GM12878 (cell line): Measurements from ENCODE around the gene DLX1.

Experiments used
- BRCA1 ChIP-seq: IDR thresholded peaks from 2 replicates; pipeline ENCODE4 v1.6.1; 2011; ENCODE audit warnings: low read depth, low read length, improper control_type of control experiment
- CREM ChIP-seq: IDR thresholded peaks from 2 replicates; pipeline ENCODE4 v1.6.1; 2014; ENCODE audit warnings: antibody characterized with exemption, low read depth
- JUNB ChIP-seq: IDR thresholded peaks from 2 replicates; pipeline ENCODE4 v1.6.1; 2016; ENCODE audit warnings: antibody characterized with exemption, mild to moderate bottlenecking
- MAX ChIP-seq: IDR thresholded peaks from 2 replicates; pipeline ENCODE4 v1.6.1; 2012; ENCODE audit warnings: low read depth, low read length, improper control_type of control experiment
- MLLT1 ChIP-seq: fragments of 450-650 bp; IDR thresholded peaks from 2 replicates; pipeline ENCODE4 v1.6.1; 2016; ENCODE audit warnings: mild to moderate bottlenecking
- POLR2AphosphoS5 ChIP-seq: IDR thresholded peaks from 2 replicates; pipeline ENCODE4 v1.6.1; 2011; ENCODE audit warnings: mild to moderate bottlenecking, low read length, inconsistent platforms
- REST ChIP-seq: IDR thresholded peaks from 2 replicates; pipeline ENCODE4 v1.6.1; 2012; ENCODE audit warnings: mild to moderate bottlenecking, low read depth, low read length
- SREBF1 ChIP-seq: IDR thresholded peaks from 2 replicates; pipeline ENCODE4 v1.6.1; 2012; ENCODE audit warnings: mild to moderate bottlenecking, low read length

- TF ChIP-seq BRCA1 (no peak), JUNB (no peak), REST (no peak), SREBF1 (no peak), MAX (no peak), MLLT1 (no peak), CREM (no peak), POLR2AphosphoS5 (no peak)
These were observed 51.8 kb downstream of the DLX1 start for GRCh38 chr2:172137109-172137508.
